Inferior parietal cortex (tissue), 1 donor: Measurements from ENCODE around the gene DKKL1.

ENCODE experiments used
- DNase-seq: peaks from one replicate; pipeline ENCODE4 v3.0.0-alpha.2; 2016; ENCODE audit errors: extremely low spot score

Gene DKKL1

DNA sequence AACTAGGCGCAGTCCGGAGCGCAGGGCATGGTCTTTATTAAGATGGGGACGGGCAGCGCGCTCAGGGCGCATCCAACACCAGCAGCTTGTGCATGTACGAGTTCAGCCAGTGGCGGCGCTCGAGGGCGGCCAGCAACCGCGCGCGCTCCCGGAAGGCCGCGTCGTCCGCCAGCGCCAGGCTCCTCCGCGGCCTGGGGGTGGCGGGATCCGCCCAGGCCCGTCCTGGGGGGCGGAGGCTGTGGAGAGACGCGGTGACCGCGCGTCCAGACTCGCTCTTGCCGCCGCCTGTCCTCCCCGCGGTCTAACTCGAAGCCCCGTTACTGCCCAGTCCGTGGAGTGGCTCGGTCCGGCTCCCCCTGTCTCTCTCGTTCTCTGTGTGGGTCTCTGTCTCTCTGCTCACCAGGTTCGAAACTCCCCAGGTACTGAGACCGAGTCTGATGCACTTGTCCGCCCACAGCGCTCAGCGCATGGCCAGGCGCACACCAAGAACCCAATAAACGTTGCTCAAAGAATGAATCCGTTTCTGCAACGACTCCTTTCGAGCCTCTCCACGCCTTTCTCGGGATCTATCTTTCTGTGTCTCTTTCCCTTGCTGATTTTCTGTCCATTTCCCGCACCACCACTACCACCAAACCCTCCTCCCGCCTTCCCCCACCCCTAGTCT lies 58.9 kb downstream of the DKKL1 start:
- no peak for DNase-seq

DNA sequence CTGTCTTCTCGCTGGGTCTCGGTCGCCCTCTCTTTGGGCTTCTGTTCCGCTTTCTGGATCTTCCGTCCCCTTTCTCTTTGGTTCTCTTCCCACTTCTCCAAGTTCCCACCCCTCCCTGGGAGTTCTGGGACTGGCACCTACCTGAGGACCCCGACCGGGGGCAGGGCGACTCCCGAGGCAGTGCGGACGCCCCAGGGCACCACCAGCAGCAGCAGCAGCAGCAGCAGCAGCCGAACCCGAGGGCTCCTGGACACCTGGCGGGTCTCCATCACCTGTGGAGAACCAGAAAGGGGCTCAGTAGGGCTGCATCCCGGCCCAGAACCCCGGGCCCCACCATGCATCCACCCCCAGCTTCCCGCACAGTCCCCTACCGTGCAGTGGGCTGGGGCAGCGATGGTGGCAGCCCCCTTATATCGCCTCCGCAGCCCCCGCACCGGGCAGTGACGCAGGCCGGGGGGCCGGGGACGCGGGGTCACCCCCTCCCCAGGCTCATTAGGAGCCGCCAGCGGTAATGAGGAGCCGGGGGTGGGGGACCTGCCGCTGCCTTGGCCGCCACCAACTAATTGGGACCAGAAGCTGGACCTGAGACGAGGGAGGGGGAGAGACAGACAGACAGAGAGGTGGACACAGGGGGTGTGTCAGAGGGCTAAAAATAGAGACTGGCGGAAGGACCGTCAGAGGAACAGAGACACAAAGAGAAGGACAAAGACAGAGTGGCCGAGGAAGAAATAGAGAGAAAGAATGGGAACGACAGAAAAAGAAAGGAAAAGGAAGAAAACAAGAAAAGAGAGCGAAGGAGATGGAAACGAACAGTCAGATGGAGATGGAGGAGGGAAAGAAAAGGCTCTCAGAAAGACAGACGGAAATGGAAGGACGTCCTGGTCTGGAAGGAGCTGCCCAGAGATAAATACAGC lies 59.7 kb downstream of the DKKL1 start, which contains the start of gene PTH2:
TSS of gene PTH2 (minus strand) at position 371 of the 914 bp plus-strand sequence. CDS start at position 269, 102 bp downstream.
- no peak for DNase-seq

DNA sequence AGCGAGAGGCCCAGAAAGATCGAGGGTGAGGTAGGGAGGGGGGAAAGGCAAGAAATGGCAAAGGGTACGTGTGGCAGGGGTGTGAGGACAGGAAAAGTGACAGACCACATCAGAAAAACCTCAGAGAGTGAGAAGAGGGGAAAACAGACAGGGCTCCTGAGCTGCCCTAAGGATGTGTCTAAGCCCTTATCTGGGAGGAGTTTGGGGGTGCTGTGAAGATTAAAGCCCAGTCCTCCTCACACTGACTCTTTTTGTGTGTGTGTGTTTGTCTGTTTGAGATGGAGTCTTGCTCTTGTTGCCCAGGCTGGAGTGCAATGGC lies 60.3 kb downstream of the DKKL1 start:
- no peak for DNase-seq
